SU-DHL-6 (cell line): ENCODE measurements around the gene ITSN1.
A peak's percentile ranks its signal among the peaks of the same experiment; 100 is the strongest.

Experiments
- H2AFZ ChIP-seq: fragments of 200-600 bp; sonication (generic); 2 replicates; pipeline ENCODE4 v1.6.1; 2014; ENCODE audit warnings: low read depth, mild to moderate bottlenecking, moderate library complexity, mixed read lengths, antibody characterized with exemption, low read length; ENCODE audit not compliant: severe bottlenecking
- H3F3A ChIP-seq: fragments of 200-600 bp; shearing (Covaris generic); 2 replicates; pipeline ENCODE4 v1.6.0; 2016; ENCODE audit warnings: antibody characterized with exemption, mild to moderate bottlenecking; ENCODE audit not compliant: insufficient read depth
- H3K27ac ChIP-seq: fragments of 200-600 bp; sonication (generic); 2 replicates; pipeline ENCODE4 v1.5.1; 2016; ENCODE audit warnings: low read depth, mild to moderate bottlenecking, low read length, moderate library complexity, mixed read lengths
- H3K27me3 ChIP-seq: fragments of 200-600 bp; sonication (generic), shearing (Covaris generic); 2 replicates; pipeline ENCODE4 v1.6.0; 2014; ENCODE audit warnings: mild to moderate bottlenecking, low read length
- H3K36me3 ChIP-seq: fragments of 200-600 bp; sonication (generic); 2 replicates; pipeline ENCODE4 v1.6.1; 2014; ENCODE audit warnings: mild to moderate bottlenecking, low read length, mixed read lengths
- H3K4me2 ChIP-seq: fragments of 300-600, 200-600 bp; shearing (Covaris generic), sonication (generic); 2 replicates; pipeline ENCODE4 v1.6.0; 2014; ENCODE audit warnings: low read length, low read depth, mild to moderate bottlenecking; ENCODE audit not compliant: poor library complexity, severe bottlenecking
- H3K4me3 ChIP-seq: fragments of 200-600 bp; sonication (generic); 2 replicates; pipeline ENCODE4 v1.5.1; 2014; ENCODE audit warnings: antibody characterized with exemption, low read length, mild to moderate bottlenecking, mixed read lengths; ENCODE audit not compliant: insufficient read depth, poor library complexity, severe bottlenecking
- H3K79me2 ChIP-seq: fragments of 200-600 bp; sonication (generic); 2 replicates; pipeline ENCODE4 v1.6.1; 2014; ENCODE audit warnings: mild to moderate bottlenecking, low read length, moderate library complexity; ENCODE audit not compliant: insufficient read depth
- H3K9ac ChIP-seq: fragments of 200-600 bp; sonication (generic); 2 replicates; pipeline ENCODE4 v1.7.0; 2014; ENCODE audit warnings: mild to moderate bottlenecking, low read length
- H3K9me2 ChIP-seq: fragments of 200-600 bp; sonication (generic); replicated peaks from 2 replicates; pipeline ENCODE4 v1.6.1; 2014; ENCODE audit warnings: low read length; ENCODE audit not compliant: insufficient read depth
- H3K9me3 ChIP-seq: fragments of 200-600 bp; sonication (generic); 2 replicates; pipeline ENCODE4 v1.6.1; 2014; ENCODE audit warnings: low read length, mixed read lengths; ENCODE audit not compliant: insufficient read depth
- H4K20me1 ChIP-seq: fragments of 200-600 bp; sonication (generic); 2 replicates; pipeline ENCODE4 v1.6.1; 2014; ENCODE audit warnings: low read depth, mild to moderate bottlenecking, antibody characterized with exemption, low read length, moderate library complexity, mixed read lengths
- EZH2phosphoT487 ChIP-seq: fragments of 200-600 bp; sonication (generic), shearing (Covaris generic); conservative IDR thresholded peaks from 2 replicates; pipeline ENCODE4 v1.6.1; 2018; ENCODE audit warnings: mild to moderate bottlenecking, antibody characterized with exemption, low read length, moderate library complexity, mixed read lengths
- TF ChIP-seq, protein P1 (sequence below): fragments of 200-600 bp; sonication (generic); IDR thresholded peaks from one replicate; pipeline ENCODE4 v1.5.1; 2017; ENCODE audit warnings: antibody characterized with exemption, mild to moderate bottlenecking, low read length, moderate library complexity; ENCODE audit not compliant: insufficient read depth, poor library complexity, severe bottlenecking

The ITSN1 gene

DNA sequence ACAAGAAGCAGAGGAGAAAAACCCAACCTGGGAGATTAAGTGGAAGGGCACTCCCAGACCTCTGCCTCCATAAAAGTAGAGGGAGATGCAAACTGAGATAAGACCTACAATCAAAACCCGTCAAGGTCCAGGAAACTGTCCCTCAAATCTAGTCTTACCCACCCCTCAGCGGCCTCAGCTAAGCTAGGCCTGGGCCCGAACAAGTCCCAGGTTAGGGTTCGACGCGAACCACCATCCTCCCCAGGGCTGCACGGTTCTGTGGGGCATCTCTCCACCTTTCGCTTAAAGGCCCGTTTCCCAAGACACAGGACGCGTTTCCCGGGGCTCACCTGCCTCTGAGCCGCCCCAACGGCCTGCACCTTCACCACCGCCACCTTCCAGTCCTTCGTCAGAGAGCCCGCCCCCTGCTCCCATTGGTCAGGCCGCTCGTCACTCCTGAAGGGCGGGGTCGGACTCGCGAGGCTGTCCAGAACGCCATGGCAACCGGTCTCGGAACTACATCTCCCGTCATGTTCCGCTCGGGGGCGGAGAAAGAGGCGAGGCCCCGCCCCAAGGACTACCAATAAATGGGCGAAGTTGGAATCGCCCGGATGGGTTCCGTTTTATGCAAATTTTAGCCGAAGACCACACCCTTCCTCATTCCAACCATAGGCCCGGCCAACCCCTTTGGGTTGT, 812 bp upstream of the ITSN1 start, which contains the start of gene CRYZL1:
Gene CRYZL1 (minus strand): TSS at position 390 of the 675 bp plus-strand sequence. CDS start 10,190 bp downstream, outside the sequence.
- TF ChIP-seq, protein P1, sequence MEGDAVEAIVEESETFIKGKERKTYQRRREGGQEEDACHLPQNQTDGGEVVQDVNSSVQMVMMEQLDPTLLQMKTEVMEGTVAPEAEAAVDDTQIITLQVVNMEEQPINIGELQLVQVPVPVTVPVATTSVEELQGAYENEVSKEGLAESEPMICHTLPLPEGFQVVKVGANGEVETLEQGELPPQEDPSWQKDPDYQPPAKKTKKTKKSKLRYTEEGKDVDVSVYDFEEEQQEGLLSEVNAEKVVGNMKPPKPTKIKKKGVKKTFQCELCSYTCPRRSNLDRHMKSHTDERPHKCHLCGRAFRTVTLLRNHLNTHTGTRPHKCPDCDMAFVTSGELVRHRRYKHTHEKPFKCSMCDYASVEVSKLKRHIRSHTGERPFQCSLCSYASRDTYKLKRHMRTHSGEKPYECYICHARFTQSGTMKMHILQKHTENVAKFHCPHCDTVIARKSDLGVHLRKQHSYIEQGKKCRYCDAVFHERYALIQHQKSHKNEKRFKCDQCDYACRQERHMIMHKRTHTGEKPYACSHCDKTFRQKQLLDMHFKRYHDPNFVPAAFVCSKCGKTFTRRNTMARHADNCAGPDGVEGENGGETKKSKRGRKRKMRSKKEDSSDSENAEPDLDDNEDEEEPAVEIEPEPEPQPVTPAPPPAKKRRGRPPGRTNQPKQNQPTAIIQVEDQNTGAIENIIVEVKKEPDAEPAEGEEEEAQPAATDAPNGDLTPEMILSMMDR, result no peak
- TF ChIP-seq EZH2phosphoT487, result no peak

DNA sequence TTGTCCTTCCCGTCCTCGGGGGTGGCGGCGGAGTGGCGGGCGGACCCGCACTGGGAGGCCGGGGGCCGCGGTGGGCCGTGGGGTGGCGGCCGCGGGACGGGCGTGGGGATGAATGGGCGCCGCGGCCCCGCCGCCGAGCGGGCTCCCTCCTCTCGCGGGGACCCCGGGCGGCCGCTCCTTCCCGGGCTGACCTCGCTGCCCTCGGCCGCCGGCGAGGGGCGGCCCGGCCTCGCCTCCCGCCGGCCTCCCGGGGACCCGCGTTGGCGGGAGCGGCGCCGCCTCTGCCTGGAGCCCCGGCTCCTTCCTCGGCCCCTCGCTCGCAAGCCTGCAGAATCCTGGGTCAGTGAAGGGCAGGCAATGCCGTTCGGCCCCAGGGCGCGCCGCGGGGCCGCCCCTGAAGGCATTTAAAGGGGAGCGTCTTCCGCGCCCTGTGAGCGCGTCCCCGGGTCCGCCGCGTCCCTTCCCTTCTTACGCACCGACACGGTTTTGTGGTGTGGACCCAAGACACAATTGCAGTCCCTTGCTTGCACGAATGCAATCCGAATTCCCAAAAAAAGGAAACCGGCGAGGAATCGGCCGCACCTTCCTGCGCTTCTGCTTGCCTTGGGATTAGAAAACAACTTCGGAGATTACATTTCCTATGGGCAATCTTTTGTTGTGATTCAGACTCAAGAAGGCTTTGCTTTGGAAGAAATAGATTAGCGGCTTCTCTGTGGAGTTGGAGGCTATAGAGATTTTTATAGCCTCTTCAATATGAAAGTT, 776 bp downstream of the ITSN1 start:
- H3K9me2 ChIP-seq, result no peaks in the 10 kb centered on the region
- H3K27me3 ChIP-seq, result no peaks in the 10 kb centered on the region
- no peaks in the 10 kb centered on the region for H4K20me1 ChIP-seq
- H3K36me3 ChIP-seq, result no peaks in the 10 kb centered on the region
- peak overlapping the region; percentile 57 for H3K4me3 ChIP-seq
- no peak overlapping the region for H3K27ac ChIP-seq
- H3K4me2 ChIP-seq, result peak overlapping the region; percentile 64
- H3F3A ChIP-seq, result 0 out of 2 replicates have a peak, but pooled peaks cover 5% of the 10 kb centered on the region
- H3K79me2 ChIP-seq, result peaks cover 5% of the 10 kb centered on the region; the same call in 1 of the 2 replicates
- H2AFZ ChIP-seq, result peak overlapping the region; percentile 89
- no peaks in the 10 kb centered on the region for H3K9me3 ChIP-seq
- H3K9ac ChIP-seq, result peak overlapping the region; percentile 63
- no peak for TF ChIP-seq EZH2phosphoT487
- TF ChIP-seq, protein P1, result no peak

More for the DNA sequence above, 812 bp upstream of the ITSN1 start, which contains the start of gene CRYZL1:
- no peaks in the 10 kb centered on the region for H3K9me3 ChIP-seq
- peak within 1 kb of the TSS; percentile 71 for H3K27ac ChIP-seq
- H3K79me2 ChIP-seq, result peaks cover 5% of the 10 kb centered on the region; the same call in 1 of the 2 replicates
- H2AFZ ChIP-seq, result peak within 1 kb of the TSS; percentile 89
- peak within 1 kb of the TSS; percentile 68 for H3K4me2 ChIP-seq
- peak within 1 kb of the TSS; percentile 63 for H3K9ac ChIP-seq
- no peaks in the 10 kb centered on the region for H3K27me3 ChIP-seq
- no peaks in the 10 kb centered on the region for H3K9me2 ChIP-seq
- peak within 1 kb of the TSS; percentile 64 for H3K4me3 ChIP-seq
- no peaks in the 10 kb centered on the region for H4K20me1 ChIP-seq
- no peaks in the 10 kb centered on the region for H3K36me3 ChIP-seq
- 0 out of 2 replicates have a peak, but pooled peaks cover 5% of the 10 kb centered on the region for H3F3A ChIP-seq

DNA sequence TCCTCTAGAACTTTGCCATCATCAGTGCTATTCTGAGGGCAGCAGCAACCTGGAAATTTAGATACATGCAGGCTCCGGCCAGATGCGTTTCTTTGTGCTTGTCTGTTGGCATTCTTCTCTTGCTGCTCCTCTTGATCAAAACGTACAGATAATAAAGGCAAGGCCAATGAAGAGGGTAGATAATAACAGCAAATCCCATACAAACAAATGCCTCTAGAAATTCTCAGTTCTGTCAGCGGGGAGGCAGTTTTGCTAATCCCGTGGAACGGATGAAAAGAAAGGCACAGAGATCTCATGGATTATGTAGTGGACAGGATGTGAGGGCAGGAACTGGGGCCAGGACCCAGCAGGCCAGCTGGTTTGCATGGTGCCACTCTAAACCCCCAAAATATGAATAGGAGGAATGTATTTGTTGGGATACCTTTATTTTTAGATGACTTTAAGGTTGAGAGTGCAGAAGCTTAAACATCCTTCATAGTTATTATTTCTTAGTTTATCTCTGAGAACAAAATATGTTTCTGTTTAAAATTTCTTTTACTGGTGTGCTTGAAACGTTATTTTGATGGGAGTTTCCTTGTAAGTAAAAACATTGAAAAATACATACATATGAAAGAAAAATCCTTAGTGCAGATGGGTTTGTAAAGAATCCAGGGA, 1.5 kb downstream of the ITSN1 start:
- no peaks in the 10 kb centered on the region for H3K36me3 ChIP-seq
- no peaks in the 10 kb centered on the region for H3K9me2 ChIP-seq
- no peaks in the 10 kb centered on the region for H3K9me3 ChIP-seq
- TF ChIP-seq EZH2phosphoT487, result no peak
- TF ChIP-seq, protein P1, result no peak
- no peaks in the 10 kb centered on the region for H4K20me1 ChIP-seq
- H3K79me2 ChIP-seq, result peaks cover 5% of the 10 kb centered on the region; the same call in 1 of the 2 replicates
- 0 out of 2 replicates have a peak overlapping the region, but pooled peaks have one; percentile 63 for H3K9ac ChIP-seq
- H3F3A ChIP-seq, result 0 out of 2 replicates have a peak, but pooled peaks cover 5% of the 10 kb centered on the region
- no peak overlapping the region for H2AFZ ChIP-seq
- peak overlapping the region; percentile 64 for H3K4me2 ChIP-seq
- peak overlapping the region; percentile 57 for H3K4me3 ChIP-seq
- H3K27me3 ChIP-seq, result no peaks in the 10 kb centered on the region
- H3K27ac ChIP-seq, result no peak overlapping the region
